Measurements from ENCODE around the gene MCOLN3.

MCOLN3 gene

GRCh38 chr1:85047472-85048295, 616 bp downstream of the MCOLN3 start:
- DNase-seq = no peak

DNA sequence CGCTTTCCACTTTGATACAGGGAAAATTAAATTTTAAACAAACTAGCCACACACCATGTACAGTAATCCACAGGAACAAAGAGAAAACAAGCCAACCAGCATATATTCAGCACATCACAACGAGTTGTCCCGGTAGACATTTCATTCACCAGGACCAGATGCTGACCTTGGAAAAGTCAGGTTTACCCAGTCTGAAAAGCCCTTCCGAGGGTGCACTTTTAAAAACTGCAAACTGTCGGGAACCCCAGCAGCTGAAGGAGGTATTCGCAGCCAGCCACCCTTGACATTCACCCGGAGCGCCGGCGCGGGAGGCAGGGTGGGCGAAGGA, 1.2 kb downstream of the MCOLN3 start:
- no peak for DNase-seq

DNA sequence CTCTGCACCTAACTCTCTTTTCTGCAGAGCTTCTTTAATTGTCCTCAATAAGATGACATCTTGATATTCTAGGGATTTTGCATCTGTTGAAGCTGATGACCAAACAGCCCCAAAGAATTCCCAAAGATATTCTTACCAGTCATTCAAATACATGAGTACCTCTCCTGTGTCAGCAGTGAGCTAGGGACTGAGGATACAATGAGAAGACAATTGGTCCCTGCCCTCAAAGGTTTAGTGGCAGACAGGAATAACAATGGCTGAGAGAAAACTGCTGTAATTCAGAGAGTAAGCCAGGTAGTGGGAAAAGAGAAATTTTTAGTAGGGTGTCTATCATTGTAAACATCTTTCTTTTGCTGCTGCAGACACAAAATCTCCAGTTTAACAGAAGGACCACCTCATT, 5.9 kb downstream of the MCOLN3 start:
- no peak for DNase-seq

DNA sequence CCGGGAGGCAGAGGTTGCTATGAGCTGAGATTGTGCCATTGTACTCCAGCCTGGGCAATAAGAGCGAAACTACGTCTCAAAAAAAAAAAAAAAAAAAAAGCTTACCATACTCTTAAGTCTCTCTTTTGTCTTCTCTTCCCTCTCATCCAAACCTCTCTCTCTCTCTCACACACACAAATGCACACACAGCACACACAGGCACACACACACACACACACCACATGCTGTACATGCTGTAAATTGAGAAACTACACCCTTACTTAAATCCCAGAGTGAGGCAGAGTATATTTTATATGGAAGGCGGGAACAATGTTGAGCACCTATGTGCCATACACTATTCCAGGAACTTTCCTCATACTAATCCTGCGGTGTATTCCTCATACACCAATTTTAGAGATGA, 6.5 kb downstream of the MCOLN3 start:
- no peak for DNase-seq

DNA sequence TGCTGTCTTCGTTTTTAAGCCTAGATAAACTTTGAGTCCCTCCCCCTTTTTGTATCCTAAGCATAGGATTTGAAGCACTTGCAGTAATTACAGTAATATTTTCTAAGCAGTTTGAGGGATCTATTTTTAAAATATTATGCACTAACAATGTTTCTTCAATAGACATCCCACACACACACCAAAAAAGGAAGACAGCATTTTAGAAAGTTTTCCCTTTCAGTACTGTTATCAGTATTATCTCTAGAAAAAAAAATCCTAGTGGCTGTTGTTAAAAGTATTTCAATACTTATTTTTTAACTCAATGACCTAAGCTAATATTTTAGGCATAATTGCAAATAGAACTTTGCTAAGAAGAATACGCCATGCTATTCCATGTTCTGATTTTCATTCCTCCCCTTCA, 15.1 kb downstream of the MCOLN3 start:
- no peak for DNase-seq

- DNase-seq = no peak
These were observed 17.8 kb downstream of the MCOLN3 start for GRCh38 chr1:85030536-85030935.

DNA sequence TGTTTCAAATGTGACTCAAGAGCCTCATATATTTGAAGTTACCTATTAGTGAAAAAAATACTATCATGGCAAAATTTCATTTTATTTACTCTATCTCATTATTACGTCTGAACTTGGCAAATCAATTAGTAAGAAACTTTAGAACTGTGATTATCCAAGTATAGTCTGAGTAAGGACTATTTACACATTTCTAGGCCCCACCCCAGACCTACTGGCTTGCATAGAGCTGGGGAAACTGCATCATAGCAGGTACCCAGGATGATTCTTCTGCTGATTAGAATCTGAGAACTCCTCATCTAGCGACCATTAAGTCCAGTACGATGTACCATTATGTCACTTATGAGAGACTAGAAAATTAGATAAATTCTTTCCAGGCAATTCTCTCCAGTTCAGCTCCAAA, 20.1 kb downstream of the MCOLN3 start:
- DNase-seq = no peak

DNA sequence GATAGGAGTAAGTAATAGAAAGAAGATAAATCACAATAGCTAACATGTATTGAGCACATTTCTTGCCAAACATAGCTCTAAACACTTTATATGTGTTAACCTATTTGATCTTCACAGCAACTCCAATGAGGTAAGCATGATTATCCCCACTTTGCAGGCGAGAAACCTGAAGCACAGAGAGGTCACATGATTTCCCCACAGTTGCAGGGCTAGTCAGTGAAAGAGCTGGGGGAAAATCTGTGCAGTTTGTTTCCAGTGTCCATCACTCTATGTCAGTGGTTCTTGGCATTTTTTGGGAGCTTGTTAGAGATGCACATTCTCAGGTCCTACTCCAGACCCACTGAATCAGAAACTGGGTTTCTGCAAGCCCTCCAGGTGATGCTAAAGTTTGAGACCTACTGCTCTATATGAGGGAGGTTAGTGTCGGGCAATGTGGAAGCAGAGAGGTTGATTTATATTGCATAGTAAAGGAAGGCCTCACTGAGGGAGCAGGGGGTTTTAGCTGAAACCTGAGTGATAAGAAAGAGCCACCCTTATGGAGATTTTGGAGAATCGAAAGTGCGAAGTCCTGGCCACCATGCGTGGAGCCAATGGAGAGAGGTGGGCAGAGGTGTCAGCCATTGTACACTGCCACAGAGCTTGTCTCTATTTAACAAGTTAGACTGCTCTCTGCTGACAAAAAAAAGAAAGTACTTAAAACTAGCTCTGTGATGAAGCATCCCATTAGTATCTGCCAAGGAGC, 20.9 kb downstream of the MCOLN3 start:
- DNase-seq = peak; percentile 30

DNA sequence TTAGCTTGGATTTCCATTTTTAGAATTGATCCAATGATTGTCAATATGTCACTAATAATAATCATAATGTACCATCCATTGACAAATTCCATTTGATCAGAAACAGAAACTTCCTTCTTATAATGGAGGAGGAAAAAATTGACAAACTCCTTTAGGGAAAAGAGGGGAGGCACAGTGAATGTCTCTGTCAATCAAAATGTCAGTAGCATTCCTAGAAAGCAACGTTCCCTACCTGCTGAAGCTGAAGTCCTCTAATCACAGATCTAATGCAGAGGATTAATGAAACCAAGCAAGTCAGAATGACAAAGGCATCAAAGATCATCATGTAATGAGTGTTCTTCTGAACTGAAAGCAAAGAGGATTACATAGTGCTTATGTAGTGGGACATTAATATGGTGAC, 22.4 kb downstream of the MCOLN3 start:
- DNase-seq = no peak

- DNase-seq = no peak
These were observed 23.6 kb downstream of the MCOLN3 start for GRCh38 chr1:85024736-85025135.

DNA sequence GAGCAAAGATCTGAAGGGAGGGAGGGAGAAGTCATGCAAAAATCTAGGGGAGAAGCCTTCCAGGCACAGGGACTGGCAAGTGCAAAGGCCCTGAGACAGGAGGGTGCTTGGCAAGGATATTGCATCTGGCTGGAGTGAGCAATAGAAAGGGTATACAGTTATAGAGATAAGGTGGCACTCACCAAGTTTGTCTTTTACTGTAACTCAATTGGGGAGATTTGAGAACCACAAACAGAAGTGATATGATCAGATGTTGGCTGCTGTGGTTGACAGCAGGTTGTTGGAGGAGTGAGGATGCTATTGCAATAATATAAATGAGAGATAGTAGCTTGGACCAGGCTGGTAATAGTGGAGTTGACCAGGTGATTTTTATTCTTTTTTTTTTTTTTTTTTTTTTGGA, 25.6 kb downstream of the MCOLN3 start:
- DNase-seq = no peak

- DNase-seq = no peak
These were observed 28.3 kb downstream of the MCOLN3 start for GRCh38 chr1:85019994-85020393.

DNA sequence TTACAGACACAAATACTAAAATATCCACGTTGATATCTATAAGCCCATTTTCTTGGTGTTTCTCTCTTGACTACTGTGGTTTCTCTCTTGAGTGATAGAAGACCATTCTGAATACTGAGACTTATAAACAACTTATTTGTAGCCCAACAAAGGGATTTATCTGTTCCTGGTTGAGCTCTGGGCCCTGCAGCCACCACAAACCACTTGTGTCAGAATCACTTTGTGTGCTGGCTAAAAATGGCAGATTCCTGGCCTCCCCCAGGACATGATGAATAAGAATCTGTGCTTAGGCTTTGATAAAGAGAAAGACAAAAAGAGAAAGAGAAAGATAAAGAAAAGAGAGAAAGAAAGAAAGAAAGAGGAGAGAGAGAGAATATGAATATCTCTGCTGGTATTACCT, 32.5 kb downstream of the MCOLN3 start:
- DNase-seq = no peak

GRCh38 chr1:85005641-85006040, 42.7 kb downstream of the MCOLN3 start:
- peak; percentile 29 for DNase-seq

DNA sequence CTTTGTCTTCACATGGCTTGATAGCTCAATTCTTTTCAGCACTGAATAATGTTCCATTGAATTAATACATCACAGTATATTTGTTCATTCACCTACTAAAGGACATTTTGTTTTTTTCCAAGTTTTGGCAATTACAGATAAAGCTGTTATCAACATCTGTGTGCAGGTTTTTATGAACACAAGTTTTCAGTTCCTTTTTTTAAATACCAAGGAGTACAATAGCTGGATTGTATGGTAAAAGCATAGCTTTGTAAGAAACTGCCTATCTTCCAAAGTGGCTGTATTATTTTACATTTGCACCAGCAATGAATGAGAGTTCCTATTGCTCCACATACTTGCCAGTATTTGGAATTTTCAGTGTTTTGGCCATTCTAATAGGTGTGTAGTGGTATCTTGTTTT, 46.6 kb downstream of the MCOLN3 start:
- no peak for DNase-seq

GRCh38 chr1:84998642-84999280, 49.5 kb downstream of the MCOLN3 start:
- peak; percentile 51 for DNase-seq

DNA sequence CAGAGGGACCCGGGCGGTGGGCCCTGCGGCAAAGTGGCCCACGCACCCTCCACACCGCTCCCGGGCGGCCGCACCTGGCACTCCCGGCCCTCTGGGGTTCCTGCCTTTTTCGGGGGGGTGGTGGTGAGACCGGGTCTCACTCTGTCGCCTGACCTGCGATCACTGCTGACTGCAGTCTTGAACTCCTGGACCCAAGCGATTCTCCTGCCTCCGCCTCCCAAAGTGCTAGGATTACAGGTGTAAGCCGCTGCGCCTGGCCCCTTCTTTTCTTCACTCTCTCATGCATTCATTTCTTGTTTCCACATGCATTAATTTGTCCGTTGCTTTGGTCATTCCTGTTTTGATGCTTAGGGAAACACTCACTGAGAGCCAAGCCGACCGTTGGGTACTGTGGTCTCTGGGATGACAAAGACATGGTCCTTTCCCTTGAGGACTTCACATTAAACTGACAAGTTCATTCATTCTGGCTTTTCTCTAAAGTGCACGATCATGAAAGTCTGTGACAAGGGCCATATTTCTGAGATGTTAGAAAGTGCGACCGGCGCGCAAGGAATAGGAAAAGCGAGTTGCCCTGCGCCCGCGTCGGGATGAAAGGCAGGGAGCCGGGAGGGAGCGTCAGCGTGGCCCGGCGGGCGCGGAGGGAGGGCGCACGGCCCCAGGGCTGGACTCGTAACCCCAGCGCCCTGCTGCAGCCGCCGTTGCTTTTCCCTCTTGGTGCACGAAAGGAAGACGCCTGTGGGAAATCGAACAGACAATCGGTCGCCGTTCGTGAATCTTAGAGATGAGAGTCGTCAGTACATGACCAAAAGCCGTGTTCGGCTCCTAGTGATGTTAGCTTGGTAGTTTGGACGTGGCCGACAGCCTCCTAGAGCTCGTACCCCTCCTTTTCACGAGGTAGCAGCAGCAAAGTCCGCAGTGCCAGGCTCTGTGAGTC, 50.4 kb downstream of the MCOLN3 start:
- DNase-seq = peak; percentile 11

DNA sequence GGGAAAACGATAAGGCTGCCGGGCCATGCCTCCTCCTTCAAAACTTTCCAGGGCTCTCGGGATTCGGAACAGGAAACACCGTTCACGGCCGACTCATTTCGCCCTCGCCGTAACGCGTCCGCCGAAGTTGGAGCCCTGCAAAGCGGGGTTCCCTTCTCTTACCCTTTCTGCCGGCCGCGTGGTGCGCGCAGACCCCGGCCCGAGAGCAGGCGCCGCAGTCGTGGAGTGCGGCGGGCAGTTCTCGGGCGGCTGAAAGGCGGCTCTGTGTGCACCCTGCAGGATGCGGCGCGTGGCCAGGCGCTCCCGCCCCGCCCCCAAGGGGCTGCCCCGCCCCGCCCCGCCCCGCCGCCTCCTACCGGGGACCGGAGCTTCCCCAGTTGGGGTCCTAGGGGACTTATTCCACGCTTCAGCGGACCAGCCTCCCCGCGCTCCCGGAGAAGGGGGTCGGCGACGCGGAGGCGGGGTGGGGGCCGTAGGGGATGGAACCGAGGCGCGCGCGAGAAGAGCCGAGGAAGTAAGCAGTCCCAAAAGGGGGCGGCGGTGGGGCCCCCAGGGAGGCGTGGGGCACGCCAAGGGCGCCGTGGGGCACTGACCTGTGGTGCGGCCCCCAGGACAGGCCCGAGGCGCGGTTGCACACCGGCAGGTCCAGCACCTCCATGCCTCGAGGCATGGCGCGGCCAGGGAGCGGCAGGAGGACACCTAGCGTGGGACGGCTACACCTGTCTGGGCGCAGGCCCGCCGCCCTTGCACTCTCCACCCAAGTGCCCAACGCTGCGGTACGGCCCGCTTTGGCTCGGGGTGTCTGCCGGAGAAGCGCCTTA, 51.2 kb downstream of the MCOLN3 start, which contains the start of gene MCOLN2:
MCOLN2 (minus strand) TSS at position 268 of the 821 bp plus-strand sequence; CDS start at position 27, 241 bp downstream.
- peak; percentile 39 for DNase-seq

GRCh38 chr1:84995484-84996334, 52.6 kb downstream of the MCOLN3 start:
- peak; percentile 20 for DNase-seq

GRCh38 chr1:84991097-84991920, 57.0 kb downstream of the MCOLN3 start:
- no peak for DNase-seq
